ENCODE measurements around the gene LYSMD1. TPM values are rescaled to one million over a fixed set of nuclear protein-coding genes. Genes with fewer than 3 reads are reported as not detected.
A peak's percentile ranks its signal among the peaks of the same experiment; 100 is the strongest.

The LYSMD1 gene
- total RNA-seq, 1 donor from 2014 or later, result 7.5 TPM

DNA sequence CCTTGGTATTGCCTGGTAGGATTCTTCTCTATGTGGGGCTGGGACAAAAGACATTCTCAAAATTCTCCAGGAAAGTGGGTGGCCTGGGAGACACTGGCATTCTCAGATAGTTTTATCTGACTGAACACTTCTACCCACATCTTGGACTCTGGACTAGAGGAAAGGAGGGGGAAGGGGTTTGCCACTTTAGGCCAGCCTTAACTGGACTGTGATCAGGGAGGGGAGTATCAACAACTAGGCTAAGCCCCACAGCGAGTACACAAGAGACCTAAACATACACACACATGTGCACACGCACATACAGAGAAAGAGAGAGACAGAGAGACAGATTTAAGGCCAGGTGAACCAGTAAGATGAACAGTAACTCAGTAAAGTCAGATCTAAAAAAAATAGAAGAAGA lies 18.0 kb downstream of the LYSMD1 start:
- TF ChIP-seq CTCF (IDR thresholded peaks at IDR 0.05; ENCODE audit: unreplicated experiment), result no peak
- Mint-ChIP-seq H3K9me3 (ENCODE audit: unreplicated experiment) (no peaks in the 10 kb centered on the region), H3K4me3 (ENCODE audit: unreplicated experiment) (peak overlapping the region; percentile 97), H3K27ac (ENCODE audit: unreplicated experiment) (peak overlapping the region; percentile 93), H3K27me3 (ENCODE audit: unreplicated experiment) (peaks cover 8% of the 10 kb centered on the region), H3K36me3 (ENCODE audit: low read depth, unreplicated experiment) (peaks cover 18% of the 10 kb centered on the region), H3K4me1 (ENCODE audit: unreplicated experiment) (peaks cover 53% of the 10 kb centered on the region)
- no peak for DNase-seq (ENCODE audit: low spot score)

DNA sequence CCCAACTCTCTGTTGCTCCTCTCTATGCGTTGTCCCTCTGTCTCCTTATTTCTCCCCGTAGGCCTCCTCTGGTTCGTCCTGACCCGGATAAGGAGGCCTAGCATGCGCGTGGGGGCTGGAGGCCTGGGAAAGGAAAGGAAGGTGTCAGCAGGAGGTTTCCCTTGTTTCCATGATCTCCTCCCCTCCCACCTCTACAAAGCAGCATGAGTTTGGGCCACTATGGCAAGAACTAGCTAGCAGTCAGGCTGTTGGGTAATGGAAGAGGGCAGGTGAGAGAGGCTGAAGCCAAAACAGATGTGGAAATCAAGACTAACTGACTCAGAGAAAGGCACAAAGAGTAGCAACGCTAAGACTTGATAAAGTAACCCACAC lies 18.6 kb downstream of the LYSMD1 start:
- H3K4me3 Mint-ChIP-seq (ENCODE audit: unreplicated experiment), result peak overlapping the region; percentile 97
- no peak for TF ChIP-seq CTCF (IDR thresholded peaks at IDR 0.05; ENCODE audit: unreplicated experiment)
- H3K36me3 Mint-ChIP-seq (ENCODE audit: low read depth, unreplicated experiment), result peaks cover 18% of the 10 kb centered on the region
- H3K9me3 Mint-ChIP-seq (ENCODE audit: unreplicated experiment), result no peaks in the 10 kb centered on the region
- peaks cover 8% of the 10 kb centered on the region for H3K27me3 Mint-ChIP-seq (ENCODE audit: unreplicated experiment)
- peak overlapping the region; percentile 93 for H3K27ac Mint-ChIP-seq (ENCODE audit: unreplicated experiment)
- DNase-seq (ENCODE audit: low spot score), result no peak
- H3K4me1 Mint-ChIP-seq (ENCODE audit: unreplicated experiment), result peaks cover 56% of the 10 kb centered on the region

GRCh38 chr1:151146412-151147131 lies 19.1 kb downstream of the LYSMD1 start, which contains the start of gene SEMA6C:
SEMA6C (minus strand) TSS chr1:151146631; CDS start chr1:151142621, 4,010 bp downstream.
- no peak for TF ChIP-seq CTCF (IDR thresholded peaks at IDR 0.05; ENCODE audit: unreplicated experiment)
- Mint-ChIP-seq H3K36me3 (ENCODE audit: low read depth, unreplicated experiment) (peaks cover 18% of the 10 kb centered on the region), H3K27me3 (ENCODE audit: unreplicated experiment) (peaks cover 8% of the 10 kb centered on the region), H3K4me1 (ENCODE audit: unreplicated experiment) (peaks cover 57% of the 10 kb centered on the region), H3K9me3 (ENCODE audit: unreplicated experiment) (no peaks in the 10 kb centered on the region), H3K27ac (ENCODE audit: unreplicated experiment) (peak within 1 kb of the TSS; percentile 93), H3K4me3 (ENCODE audit: unreplicated experiment) (peak within 1 kb of the TSS; percentile 97)
- DNase-seq (ENCODE audit: low spot score), result peak; percentile 94

DNA sequence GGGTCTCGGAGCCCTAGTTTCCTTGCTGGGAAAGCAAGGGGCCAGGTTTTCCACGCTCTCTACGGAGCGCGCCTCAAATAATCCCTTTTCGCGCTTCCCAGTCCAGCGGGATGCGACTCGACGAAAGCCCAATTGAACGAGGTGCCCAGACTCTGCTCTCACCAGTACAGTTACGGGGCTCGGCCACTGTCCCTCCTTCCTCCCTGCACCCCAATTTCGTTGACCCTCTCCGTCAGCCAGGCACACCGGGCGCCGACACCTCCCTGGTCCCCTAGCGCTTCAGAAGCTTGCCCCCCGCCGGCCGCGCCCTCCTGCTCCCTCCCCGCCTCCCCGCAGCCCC lies 19.7 kb downstream of the LYSMD1 start:
- H3K27ac Mint-ChIP-seq (ENCODE audit: unreplicated experiment), result no peak overlapping the region
- DNase-seq (ENCODE audit: low spot score), result no peak
- peaks cover 57% of the 10 kb centered on the region for H3K4me1 Mint-ChIP-seq (ENCODE audit: unreplicated experiment)
- no peak for TF ChIP-seq CTCF (IDR thresholded peaks at IDR 0.05; ENCODE audit: unreplicated experiment)
- H3K4me3 Mint-ChIP-seq (ENCODE audit: unreplicated experiment), result peak overlapping the region; percentile 97
- H3K36me3 Mint-ChIP-seq (ENCODE audit: low read depth, unreplicated experiment), result peaks cover 18% of the 10 kb centered on the region
- H3K27me3 Mint-ChIP-seq (ENCODE audit: unreplicated experiment), result peaks cover 8% of the 10 kb centered on the region
- H3K9me3 Mint-ChIP-seq (ENCODE audit: unreplicated experiment), result no peaks in the 10 kb centered on the region

DNA sequence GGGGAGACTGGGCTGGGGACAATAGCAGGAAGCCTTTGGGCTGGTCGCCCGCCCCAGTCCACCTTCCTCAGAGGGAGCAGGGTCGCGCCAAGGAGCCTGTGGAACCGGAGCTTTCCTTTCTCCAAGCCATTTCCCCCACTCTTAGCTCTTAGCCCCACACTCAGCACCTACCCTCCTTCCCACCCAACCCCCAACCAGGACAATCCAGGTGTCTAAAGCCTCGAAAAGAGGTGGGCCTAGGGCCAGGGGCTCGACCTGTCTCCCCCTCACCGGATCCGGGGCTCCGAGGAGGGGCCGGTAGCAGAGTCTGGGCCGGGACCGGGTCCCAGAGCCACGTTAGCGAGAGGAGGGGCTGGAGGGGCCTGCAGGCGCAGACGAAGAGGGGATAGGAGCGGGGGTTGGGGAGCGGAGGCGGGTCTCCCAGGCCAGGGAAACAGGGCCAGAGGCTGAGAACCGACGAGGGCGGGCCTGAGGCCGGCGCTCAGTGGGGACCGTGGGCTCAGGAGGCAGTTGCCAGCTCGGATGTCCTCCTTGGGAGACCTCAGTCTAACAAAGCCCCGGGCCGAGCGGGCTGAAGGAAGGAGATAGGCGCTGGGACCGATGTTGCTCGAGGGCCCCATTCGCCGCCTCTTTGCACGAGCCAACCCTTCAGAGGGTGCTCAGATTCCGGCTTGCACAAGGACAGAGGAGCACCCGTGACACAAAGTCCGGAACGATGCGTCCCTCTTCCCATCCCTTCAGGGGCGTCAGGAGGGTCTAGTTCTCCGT lies 20.2 kb downstream of the LYSMD1 start:
- DNase-seq (ENCODE audit: low spot score), result peak; percentile 42
- Mint-ChIP-seq H3K4me3 (ENCODE audit: unreplicated experiment) (peak overlapping the region; percentile 97), H3K36me3 (ENCODE audit: low read depth, unreplicated experiment) (peaks cover 18% of the 10 kb centered on the region), H3K27ac (ENCODE audit: unreplicated experiment) (peak overlapping the region; percentile 95), H3K27me3 (ENCODE audit: unreplicated experiment) (peaks cover 8% of the 10 kb centered on the region), H3K9me3 (ENCODE audit: unreplicated experiment) (no peaks in the 10 kb centered on the region), H3K4me1 (ENCODE audit: unreplicated experiment) (peaks cover 57% of the 10 kb centered on the region)
- no peak for TF ChIP-seq CTCF (IDR thresholded peaks at IDR 0.05; ENCODE audit: unreplicated experiment)

Measured in endothelial cell (in vitro differentiated cells).